ENCODE results near the gene SULT4A1. TPM values are rescaled to one million over a fixed set of nuclear protein-coding genes. Genes with fewer than 3 reads are reported as not detected.

SULT4A1 gene
- total and polyA plus RNA-seq, 2 of the 8 experiments (the other 6 are each of a cell fraction or from before 2014, with no cell fraction given): 9.1 to 11.8 TPM

- no peak overlapping the region for H3K14ac ChIP-seq (ENCODE audit: insufficient read length)
- H2BK120ac ChIP-seq (replicated peaks; ENCODE audit: low read depth, low read length): no peak overlapping the region
- H3K4me1 ChIP-seq (replicated peaks in 1 of 4; ENCODE audit: control insufficient read depth in 3 of 4, insufficient read depth in 4 of 4, low read length in 3 of 4): peaks cover 0 to 6% (median 2%) of the 10 kb centered on the region in 4 experiments; a peak in 6 of 7 replicates
- H4K8ac ChIP-seq (ENCODE audit: extremely low read depth, insufficient read depth, low read length): peak overlapping the region; percentile 28; the same call in 1 of the 2 replicates
- no peak overlapping the region for H3K4me3 ChIP-seq (ENCODE audit: extremely low read depth in 1 of 4, insufficient read depth in 2 of 4, low read depth in 3 of 4, low read length in 4 of 4)
- no peak overlapping the region for H2BK5ac ChIP-seq (ENCODE audit: low read depth, low read length)
- H3K27me3 ChIP-seq (replicated peaks in 1 of 4; ENCODE audit: control insufficient read depth in 3 of 4, extremely low read depth in 1 of 4, insufficient read depth in 3 of 4, low read length in 3 of 4): no peaks in the 10 kb centered on the region
- H4K5ac ChIP-seq (ENCODE audit: insufficient read length, low read depth, low read length): no peak overlapping the region
- H3K4ac ChIP-seq (replicated peaks; ENCODE audit: insufficient read length, low read depth, low read length): no peak overlapping the region
- H4K91ac ChIP-seq (replicated peaks; ENCODE audit: insufficient read length, low read length): no peak overlapping the region
- no peaks in the 10 kb centered on the region for H3K9me3 ChIP-seq (ENCODE audit: insufficient read depth in 2 of 2, low read depth in 1 of 2, low read length in 1 of 2)
- H2AFZ ChIP-seq (ENCODE audit: low read length): no peak overlapping the region
- no peak overlapping the region for H2AK5ac ChIP-seq (ENCODE audit: low read depth, low read length)
- ChIA-PET CTCF (ENCODE audit: partially characterized antibody) (interaction anchor here (0.5 to 3.4 kb wide), 13 partner anchors 9 to 1875 kb away, joined by 3 to 28 read pairs (median 4); no protein-coding TSS in a partner anchor), POLR2A (ENCODE audit: partially characterized antibody) (interaction anchor here (0.9 to 1.5 kb wide), 2 partner anchors 30 to 32 kb away, joined by 3 read pairs; no protein-coding TSS in a partner anchor)
- no peak overlapping the region for H3K18ac ChIP-seq (ENCODE audit: extremely low read depth, low read length)
- H3K79me1 ChIP-seq (ENCODE audit: low read depth, low read length): peaks cover 6% of the 10 kb centered on the region; the same call in 1 of the 2 replicates
- no peak overlapping the region for H2BK12ac ChIP-seq (ENCODE audit: low read depth, low read length)
- H3K23ac ChIP-seq (ENCODE audit: insufficient read length): no peak overlapping the region
- H4K20me1 ChIP-seq (replicated peaks in 1 of 2; ENCODE audit: control insufficient read depth in 1 of 2, insufficient read depth in 2 of 2, low read length in 2 of 2): peaks cover 6 to 10% of the 10 kb centered on the region in 2 experiments
- H3K56ac ChIP-seq (replicated peaks; ENCODE audit: insufficient read length, low read depth, low read length): no peak overlapping the region
- 82% methylated on average over 16 of the region's 20 CpGs; no CpG with 5 or more reads in 1 of the 2 experiments for WGBS, 2 experiments (ENCODE audit: extremely low coverage in 1 of 2, insufficient coverage in 1 of 2, insufficient read length in 1 of 2, insufficient replicate concordance in 2 of 2, low coverage in 1 of 2, low lambda C conversion rate in 2 of 2, missing lambda C conversion rate in 1 of 2)
- no peak overlapping the region for H3K27ac ChIP-seq (ENCODE audit: low read depth, low read length)
- no peak overlapping the region for H3K9ac ChIP-seq (replicated peaks in 1 of 4; ENCODE audit: extremely low read depth in 1 of 4, low read depth in 3 of 4, low read length in 3 of 4)
- no peak overlapping the region for H2BK15ac ChIP-seq (ENCODE audit: low read length)
- no peak overlapping the region for H3K4me2 ChIP-seq (ENCODE audit: insufficient read depth in 1 of 2, low read depth in 2 of 2, low read length in 2 of 2)
- peaks cover 0 to 7% (median 3%) of the 10 kb centered on the region in 4 experiments; a peak in 3 of 8 replicates for H3K36me3 ChIP-seq (ENCODE audit: control insufficient read depth in 2 of 4, insufficient read depth in 4 of 4, low read length in 3 of 4)
- H3K23me2 ChIP-seq (ENCODE audit: low read depth, low read length): no peaks in the 10 kb centered on the region
- no peaks in the 10 kb centered on the region for H3K79me2 ChIP-seq (ENCODE audit: control insufficient read depth in 1 of 2, insufficient read depth in 2 of 2, low read length in 2 of 2)
- DNase-seq (ENCODE audit: low read depth in 1 of 2, low spot score in 2 of 2) (no peak), FAIRE-seq (no peak)
- H2BK20ac ChIP-seq (ENCODE audit: low read length): no peak overlapping the region
- no peak for TF ChIP-seq MAX (IDR thresholded peaks at IDR 0.05)
- no peak for TF ChIP-seq SP2 (IDR thresholded peaks at IDR 0.05; ENCODE audit: low read length)
- no peak for TF ChIP-seq POLR2A (IDR thresholded peaks at IDR 0.05; ENCODE audit: control extremely low read depth in 1 of 2, low read depth in 2 of 2, low read length in 2 of 2)
- TF ChIP-seq RAD21 (IDR thresholded peaks at IDR 0.05 in 1 of 2, conservative IDR thresholded peaks at IDR 0.05 in 1 of 2; ENCODE audit: low read depth in 2 of 2, low read length in 2 of 2): peak; percentile 20 to 47; a peak in 3 of 4 replicates
- peak; percentile 35; the same call in 1 of the 2 replicates for TF ChIP-seq TEAD4 (IDR thresholded peaks at IDR 0.05; ENCODE audit: low read depth, low read length)
- no peak for TF ChIP-seq NRF1 (IDR thresholded peaks at IDR 0.05; ENCODE audit: low read depth, low read length)
- no peak for TF ChIP-seq MAFK (IDR thresholded peaks at IDR 0.05; ENCODE audit: low read depth, low read length)
- no peak for TF ChIP-seq RXRA (IDR thresholded peaks at IDR 0.05; ENCODE audit: insufficient read depth, low read depth, low read length)
- TF ChIP-seq CREB1 (IDR thresholded peaks at IDR 0.05): no peak
- TF ChIP-seq SAP30 (IDR thresholded peaks at IDR 0.05; ENCODE audit: insufficient read depth, insufficient replicate concordance, low read length): no peak
Measured at GRCh38 chr22:43828998-43829782, 33.1 kb downstream of the SULT4A1 start.
